H9 (cell line): ENCODE data around the gene JAK2. TPM values are rescaled to one million over a fixed set of nuclear protein-coding genes. Genes with fewer than 3 reads are reported as not detected.

Experiments
- DNase-seq: peaks from one replicate; pipeline ENCODE4 v3.0.0-alpha.2; 2017
- H2AFZ ChIP-seq: one replicate; pipeline ENCODE4 v1.6.1; 2013; ENCODE audit warnings: mild to moderate bottlenecking, low read length, control low read depth, moderate library complexity
- H2AK5ac ChIP-seq: 2 replicates; pipeline ENCODE4 v1.6.1; 2013; ENCODE audit warnings: low read length, control low read depth, mixed read lengths; ENCODE audit not compliant: insufficient read length
- H2BK120ac ChIP-seq: one replicate; pipeline ENCODE4 v1.6.1; 2013; ENCODE audit warnings: low read depth, mild to moderate bottlenecking, low read length, control low read depth, inconsistent platforms; ENCODE audit not compliant: poor library complexity, severe bottlenecking
- H2BK12ac ChIP-seq: 2 replicates; pipeline ENCODE4 v1.6.1; 2013; ENCODE audit warnings: low read length, control low read depth, mixed read lengths, low read depth; ENCODE audit not compliant: insufficient read length
- H2BK15ac ChIP-seq: 2 replicates; pipeline ENCODE4 v1.6.1; 2013; ENCODE audit warnings: low read depth, low read length, control low read depth
- H2BK20ac ChIP-seq: one replicate; pipeline ENCODE4 v1.6.1; 2013; ENCODE audit warnings: low read depth, mild to moderate bottlenecking, low read length, control low read depth, inconsistent platforms; ENCODE audit not compliant: poor library complexity, severe bottlenecking
- H2BK5ac ChIP-seq: 2 replicates; pipeline ENCODE4 v1.6.1; 2013; ENCODE audit warnings: low read length, control low read depth, mixed read lengths; ENCODE audit not compliant: insufficient read length
- H3K14ac ChIP-seq: 2 replicates; pipeline ENCODE4 v1.6.1; 2013; ENCODE audit warnings: low read length, control low read depth; ENCODE audit not compliant: insufficient read depth
- H3K18ac ChIP-seq: 2 replicates; pipeline ENCODE4 v1.6.1; 2013; ENCODE audit warnings: low read depth, mild to moderate bottlenecking, mixed read lengths, low read length, control low read depth; ENCODE audit not compliant: insufficient read length
- H3K23ac ChIP-seq: 2 replicates; pipeline ENCODE4 v1.6.1; 2013; ENCODE audit warnings: low read length, control low read depth, mixed read lengths, low read depth; ENCODE audit not compliant: insufficient read length
- H3K23me2 ChIP-seq: 2 replicates; pipeline ENCODE4 v1.6.1; 2013; ENCODE audit warnings: low read depth, mild to moderate bottlenecking, mixed read lengths, low read length, control low read depth; ENCODE audit not compliant: insufficient read length, poor library complexity, severe bottlenecking
- H3K27ac ChIP-seq: 2 replicates; pipeline ENCODE4 v1.5.1; 2013; ENCODE audit warnings: low read length, control low read depth, mixed read lengths, low read depth; ENCODE audit not compliant: insufficient read length
- H3K27me3 ChIP-seq: 2 replicates; pipeline ENCODE4 v1.6.1; 2013; ENCODE audit warnings: low read length, control low read depth, inconsistent platforms; ENCODE audit not compliant: insufficient read depth
- H3K4ac ChIP-seq: 2 replicates; pipeline ENCODE4 v1.6.1; 2013; ENCODE audit warnings: low read depth, mild to moderate bottlenecking, control low read depth, inconsistent platforms, low read length, moderate library complexity
- H3K4me1 ChIP-seq: 2 replicates; pipeline ENCODE4 v1.6.1; 2013; ENCODE audit warnings: low read length, control low read depth, inconsistent platforms; ENCODE audit not compliant: insufficient read depth
- H3K4me2 ChIP-seq: 2 replicates; pipeline ENCODE4 v1.6.1; 2013; ENCODE audit warnings: low read length, control low read depth, mixed read lengths; ENCODE audit not compliant: insufficient read length, insufficient read depth
- H3K56ac ChIP-seq: 2 replicates; pipeline ENCODE4 v1.6.1; 2013; ENCODE audit warnings: low read depth, mild to moderate bottlenecking, mixed read lengths, low read length, control low read depth; ENCODE audit not compliant: insufficient read length
- H3K79me1 ChIP-seq: 2 replicates; pipeline ENCODE4 v1.6.1; 2013; ENCODE audit warnings: low read depth, mild to moderate bottlenecking, moderate library complexity, low read length, control low read depth, inconsistent platforms; ENCODE audit not compliant: insufficient read depth, poor library complexity, severe bottlenecking
- H3K79me2 ChIP-seq: 2 replicates; pipeline ENCODE4 v1.6.1; 2013; ENCODE audit warnings: low read length, control low read depth, inconsistent platforms; ENCODE audit not compliant: insufficient read depth
- H3K9ac ChIP-seq: 2 replicates; pipeline ENCODE4 v1.6.1; 2013; ENCODE audit warnings: low read length, control low read depth, mixed read lengths; ENCODE audit not compliant: insufficient read length; ENCODE audit errors: extremely low read depth
- H3K9me3 ChIP-seq: one replicate; pipeline ENCODE4 v1.6.1; 2013; ENCODE audit warnings: low read depth, low read length, inconsistent platforms; ENCODE audit not compliant: control insufficient read depth
- H3T11ph ChIP-seq: one replicate; pipeline ENCODE4 v1.6.1; 2013; ENCODE audit warnings: mild to moderate bottlenecking, low read length, control low read depth, inconsistent platforms
- H4K20me1 ChIP-seq: one replicate; pipeline ENCODE4 v1.6.1; 2013; ENCODE audit not compliant: control insufficient read depth, insufficient read length, insufficient read depth
- H4K5ac ChIP-seq: 2 replicates; pipeline ENCODE4 v1.6.1; 2013; ENCODE audit warnings: low read depth, mild to moderate bottlenecking, mixed read lengths, low read length, control low read depth; ENCODE audit not compliant: insufficient read length
- H4K8ac ChIP-seq: replicated peaks from 2 replicates; pipeline ENCODE4 v1.6.1; 2013; ENCODE audit warnings: low read length, control low read depth, mixed read lengths, low read depth; ENCODE audit not compliant: insufficient read length
- H4K91ac ChIP-seq: 2 replicates; pipeline ENCODE4 v1.6.1; 2013; ENCODE audit warnings: low read depth, mild to moderate bottlenecking, moderate library complexity, mixed read lengths, low read length, control low read depth; ENCODE audit not compliant: insufficient read length
- H3K27ac Mint-ChIP-seq, 3 experiments: 2 replicates in 2 of 3; 3 replicates in 1 of 3; pipeline ENCODE4 v1.8.0; 2020 to 2021; ENCODE audit warnings: mixed read lengths in 3 of 3, mild to moderate bottlenecking in 1 of 3, moderate library complexity in 1 of 3
- H3K27me3 Mint-ChIP-seq: 2 replicates; pipeline ENCODE4 v1.8.0; 2021; ENCODE audit warnings: low read depth, mild to moderate bottlenecking, moderate library complexity, mixed read lengths
- H3K36me3 Mint-ChIP-seq, 3 experiments: 2 replicates in 2 of 3; 3 replicates in 1 of 3; pipeline ENCODE4 v1.8.0; 2020 to 2021; ENCODE audit warnings: low read depth in 3 of 3, mixed read lengths in 3 of 3; ENCODE audit not compliant: insufficient read depth in 1 of 3
- H3K4me1 Mint-ChIP-seq, 2 experiments: 2 replicates each; pipeline ENCODE4 v1.8.0; 2020; ENCODE audit warnings: mixed read lengths in 2 of 2
- H3K4me3 Mint-ChIP-seq, 2 experiments: 2 replicates in 1 of 2; 3 replicates in 1 of 2; pipeline ENCODE4 v1.8.0; 2020 to 2021; ENCODE audit warnings: mild to moderate bottlenecking in 2 of 2, mixed read lengths in 2 of 2, moderate library complexity in 1 of 2
- H3K9me3 Mint-ChIP-seq, 2 experiments: 2 replicates in 1 of 2; 3 replicates in 1 of 2; pipeline ENCODE4 v1.8.0; 2020; ENCODE audit warnings: mild to moderate bottlenecking in 2 of 2, mixed read lengths in 2 of 2, moderate library complexity in 1 of 2
- CTCF ChIP-seq: fragments of 200-600 bp; sonication (generic); conservative IDR thresholded peaks from 3 replicates; pipeline ENCODE4 v1.8.0; 2021; ENCODE audit warnings: antibody characterized with exemption, mild to moderate bottlenecking
- WGBS: extraction: QIAGEN DNeasy Blood & Tissue Kit; methylation state at CpG from one replicate; pipeline ENCODE4 v1.1.7; 2013; ENCODE audit warnings: missing lambda C conversion rate, low lambda C conversion rate, mixed read lengths; ENCODE audit not compliant: insufficient read length; ENCODE audit errors: extremely low coverage; 5-methylcytosine and 5-hydroxymethylcytosine counted together
- total RNA-seq: library from RNA; stranded (reverse); gene quantifications from 2 replicates; pipeline ENCODE4 v1.2.1, GENCODE V29; 2021

JAK2 gene
- total RNA-seq, 1 experiment from 2014 or later: 3.4 TPM

DNA sequence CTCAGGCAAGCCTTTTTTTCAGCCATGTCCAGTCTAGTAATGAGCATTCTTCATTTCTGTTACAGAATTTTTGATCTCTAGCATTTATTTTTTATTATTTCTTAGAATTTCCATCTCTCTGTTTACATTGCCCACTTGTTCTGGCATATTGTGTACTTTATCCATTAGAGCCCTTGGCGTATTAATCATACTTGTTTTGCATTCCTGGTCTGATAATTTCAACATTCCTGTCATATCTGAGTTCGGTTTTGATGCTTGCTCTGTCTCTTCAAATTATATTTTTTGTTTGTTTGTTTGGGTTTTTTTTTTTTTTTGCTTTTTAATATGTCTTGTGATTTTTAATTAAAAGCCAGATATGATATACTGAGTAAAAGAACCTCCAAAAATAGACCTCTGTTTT, 23.0 kb upstream of the JAK2 start:
- H3K27ac Mint-ChIP-seq: no peak overlapping the region
- Histone ChIP-seq H3K14ac (no peak overlapping the region), H3T11ph (no peak overlapping the region), H3K9ac (no peak overlapping the region), H3K23ac (no peak overlapping the region), H4K5ac (no peak overlapping the region), H2BK15ac (no peak overlapping the region), H2AFZ (no peak overlapping the region), H3K23me2 (no peaks in the 10 kb centered on the region), H2BK12ac (no peak overlapping the region), H3K27ac (no peak overlapping the region), H3K18ac (no peak overlapping the region), H4K8ac (no peak overlapping the region), H3K79me2 (no peaks in the 10 kb centered on the region), H3K4me1 (no peaks in the 10 kb centered on the region), H3K9me3 (no peaks in the 10 kb centered on the region), H4K91ac (no peak overlapping the region), H3K79me1 (no peaks in the 10 kb centered on the region), H2BK5ac (no peak overlapping the region), H3K4ac (no peak overlapping the region), H2BK20ac (no peak overlapping the region), H4K20me1 (no peaks in the 10 kb centered on the region), H2AK5ac (no peak overlapping the region), H3K27me3 (no peaks in the 10 kb centered on the region), H3K56ac (no peak overlapping the region), H2BK120ac (no peak overlapping the region), H3K4me2 (no peak overlapping the region)
- H3K4me3 Mint-ChIP-seq: no peak overlapping the region
- no peaks in the 10 kb centered on the region for H3K27me3 Mint-ChIP-seq
- no peaks in the 10 kb centered on the region for H3K36me3 Mint-ChIP-seq
- no CpG with 5 or more reads among the region's 2 CpGs for WGBS
- DNase-seq: no peak
- no peaks in the 10 kb centered on the region for H3K4me1 Mint-ChIP-seq
- TF ChIP-seq CTCF: no peak
- H3K9me3 Mint-ChIP-seq: no peaks in the 10 kb centered on the region
